Skeletal muscle satellite cell (primary cell): ENCODE measurements around the gene LHX3.
"Not testable (repeated sequence)": the region's sequence is repeated elsewhere in the genome, so short reads cannot be mapped to it uniquely, and the experiment has no call there.

Source experiments
- H3K27me3 ChIP-seq: 2 replicates; pipeline ENCODE4 v1.7.0; 2013; ENCODE audit warnings: low read length; ENCODE audit not compliant: control insufficient read depth, insufficient read depth
- H3K36me3 ChIP-seq: 2 replicates; pipeline ENCODE4 v1.7.0; 2013; ENCODE audit warnings: mild to moderate bottlenecking, control low read depth, low read length; ENCODE audit not compliant: insufficient read depth
- H3K4me1 ChIP-seq: 2 replicates; pipeline ENCODE4 v1.7.0; 2013; ENCODE audit warnings: low read length; ENCODE audit not compliant: control insufficient read depth, insufficient read depth
- H3K4me2 ChIP-seq: 2 replicates; pipeline ENCODE4 v1.7.0; 2013; ENCODE audit warnings: mild to moderate bottlenecking, low read length
- H3K4me3 ChIP-seq: 2 replicates; pipeline ENCODE4 v1.7.0; 2013; ENCODE audit warnings: low read length
- H3K9ac ChIP-seq: 2 replicates; pipeline ENCODE4 v1.7.0; 2013; ENCODE audit warnings: mild to moderate bottlenecking, low read depth, low read length, moderate library complexity
- H3K9me3 ChIP-seq: replicated peaks from 2 replicates; pipeline ENCODE4 v1.7.0; 2013; ENCODE audit warnings: mild to moderate bottlenecking, control low read depth, low read length

LHX3 gene

DNA sequence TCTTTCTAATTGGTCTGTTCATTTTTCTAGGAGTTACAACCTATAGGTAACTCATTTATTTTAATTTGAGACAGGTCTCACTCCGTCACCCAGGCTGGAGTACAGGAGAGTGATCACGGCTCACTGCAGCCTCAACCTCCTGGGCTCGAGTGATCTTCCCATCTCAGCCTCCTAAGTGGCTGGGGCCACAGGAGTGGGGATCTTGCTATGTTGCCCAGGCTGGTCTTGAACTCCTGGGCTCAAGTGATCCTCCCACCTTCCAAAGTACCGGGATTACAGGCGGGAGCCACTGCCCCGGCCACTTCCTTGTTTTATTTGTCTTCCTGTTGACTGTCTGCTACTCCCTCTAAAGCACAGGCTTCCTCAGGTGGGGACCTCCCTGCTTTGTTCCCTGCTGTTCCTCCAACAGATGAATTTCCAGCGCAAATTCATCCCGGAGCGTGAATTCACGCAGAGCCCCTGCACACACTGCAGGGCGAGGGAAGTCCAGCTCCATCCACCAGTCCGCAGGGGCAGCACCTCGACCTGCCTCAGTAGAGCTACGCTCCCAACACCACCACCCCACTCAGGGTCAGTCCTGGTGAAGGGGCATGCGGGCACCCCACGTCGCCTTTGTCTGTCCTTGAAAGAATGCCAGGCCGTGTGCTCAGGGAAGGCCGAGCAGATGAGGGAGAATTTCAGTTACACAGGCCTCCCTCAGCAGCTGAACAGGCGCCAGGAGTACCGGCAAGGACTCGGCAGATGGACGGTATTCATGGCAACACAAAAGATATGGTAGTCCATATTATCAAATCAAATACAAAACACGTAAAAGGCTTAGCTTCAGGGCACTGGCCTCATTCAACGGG, 34.4 kb upstream of the LHX3 start:
- no peak overlapping the region for H3K4me2 ChIP-seq
- H3K9ac ChIP-seq: no peak overlapping the region
- H3K4me1 ChIP-seq: peaks cover 8% of the 10 kb centered on the region
- H3K4me3 ChIP-seq: no peak overlapping the region
- no peaks in the 10 kb centered on the region for H3K9me3 ChIP-seq
- no peaks in the 10 kb centered on the region for H3K36me3 ChIP-seq
- H3K27me3 ChIP-seq: no peaks in the 10 kb centered on the region

DNA sequence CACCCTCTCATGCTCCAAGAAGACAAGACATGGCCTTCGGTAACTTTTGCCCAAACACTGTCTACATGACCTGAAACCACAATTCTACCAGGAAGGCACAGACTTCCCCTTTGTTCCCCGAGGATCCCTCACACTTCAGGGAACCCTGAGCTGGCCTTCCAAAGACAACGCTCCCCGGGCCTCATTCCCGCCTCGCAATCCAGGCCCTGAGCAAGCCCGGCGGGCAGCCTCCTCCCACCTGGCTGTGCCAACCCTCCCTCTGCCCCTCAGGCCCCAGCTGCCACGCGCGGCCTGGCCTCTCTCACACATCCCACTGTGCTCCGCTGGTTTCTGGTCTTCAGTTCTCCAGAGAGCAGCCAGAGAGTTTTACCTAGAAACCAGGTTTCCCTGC, 33.4 kb upstream of the LHX3 start:
- Histone ChIP-seq H3K27me3 (no peaks in the 10 kb centered on the region), H3K4me3 (no peak overlapping the region), H3K4me2 (no peak overlapping the region), H3K36me3 (no peaks in the 10 kb centered on the region), H3K9me3 (no peaks in the 10 kb centered on the region), H3K4me1 (no peaks in the 10 kb centered on the region), H3K9ac (no peak overlapping the region)

DNA sequence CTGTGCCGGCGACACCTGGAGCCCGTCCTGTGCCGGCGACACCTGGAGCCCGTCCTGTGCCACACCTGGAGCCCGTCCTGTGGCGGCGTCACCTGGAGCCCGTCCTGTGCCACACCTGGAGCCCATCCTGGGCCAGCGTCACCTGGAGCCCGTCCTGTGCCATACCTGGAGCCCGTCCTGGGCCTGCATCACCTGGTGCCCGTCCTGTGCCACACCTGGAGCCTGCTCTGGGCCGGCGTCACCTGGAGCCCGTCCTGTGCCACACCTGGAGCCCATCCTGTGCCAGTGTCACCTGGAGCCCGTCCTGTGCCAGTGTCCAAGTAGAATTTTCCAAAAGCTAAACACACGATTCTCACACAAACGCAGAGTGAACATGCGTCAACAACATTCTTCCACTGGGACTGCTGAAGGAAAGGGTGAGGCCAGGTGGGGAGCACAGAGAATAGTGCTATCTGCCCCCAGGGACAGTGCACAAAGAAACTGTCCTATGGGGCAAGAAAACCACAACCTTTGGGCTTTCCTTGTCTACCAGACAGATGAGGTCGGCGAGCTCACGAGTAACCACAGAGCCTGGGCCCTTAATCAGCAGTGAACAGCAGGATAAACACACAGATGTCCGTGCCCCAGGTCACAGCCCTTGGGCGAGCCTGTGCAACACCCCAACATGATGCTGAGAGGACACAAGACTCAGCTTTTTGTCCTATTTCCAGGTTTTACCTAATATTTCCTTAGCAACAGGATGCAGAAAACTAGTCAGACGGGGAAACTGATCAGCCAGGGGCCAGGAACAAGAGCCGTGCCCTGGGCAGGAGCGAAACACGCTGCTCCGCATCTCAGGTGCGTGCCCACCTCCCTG, 32.8 kb upstream of the LHX3 start:
- Histone ChIP-seq H3K4me2 (no peak overlapping the region), H3K9ac (no peak overlapping the region), H3K9me3 (no peaks in the 10 kb centered on the region), H3K27me3 (no peaks in the 10 kb centered on the region), H3K36me3 (no peaks in the 10 kb centered on the region), H3K4me3 (no peak overlapping the region), H3K4me1 (no peaks in the 10 kb centered on the region)

DNA sequence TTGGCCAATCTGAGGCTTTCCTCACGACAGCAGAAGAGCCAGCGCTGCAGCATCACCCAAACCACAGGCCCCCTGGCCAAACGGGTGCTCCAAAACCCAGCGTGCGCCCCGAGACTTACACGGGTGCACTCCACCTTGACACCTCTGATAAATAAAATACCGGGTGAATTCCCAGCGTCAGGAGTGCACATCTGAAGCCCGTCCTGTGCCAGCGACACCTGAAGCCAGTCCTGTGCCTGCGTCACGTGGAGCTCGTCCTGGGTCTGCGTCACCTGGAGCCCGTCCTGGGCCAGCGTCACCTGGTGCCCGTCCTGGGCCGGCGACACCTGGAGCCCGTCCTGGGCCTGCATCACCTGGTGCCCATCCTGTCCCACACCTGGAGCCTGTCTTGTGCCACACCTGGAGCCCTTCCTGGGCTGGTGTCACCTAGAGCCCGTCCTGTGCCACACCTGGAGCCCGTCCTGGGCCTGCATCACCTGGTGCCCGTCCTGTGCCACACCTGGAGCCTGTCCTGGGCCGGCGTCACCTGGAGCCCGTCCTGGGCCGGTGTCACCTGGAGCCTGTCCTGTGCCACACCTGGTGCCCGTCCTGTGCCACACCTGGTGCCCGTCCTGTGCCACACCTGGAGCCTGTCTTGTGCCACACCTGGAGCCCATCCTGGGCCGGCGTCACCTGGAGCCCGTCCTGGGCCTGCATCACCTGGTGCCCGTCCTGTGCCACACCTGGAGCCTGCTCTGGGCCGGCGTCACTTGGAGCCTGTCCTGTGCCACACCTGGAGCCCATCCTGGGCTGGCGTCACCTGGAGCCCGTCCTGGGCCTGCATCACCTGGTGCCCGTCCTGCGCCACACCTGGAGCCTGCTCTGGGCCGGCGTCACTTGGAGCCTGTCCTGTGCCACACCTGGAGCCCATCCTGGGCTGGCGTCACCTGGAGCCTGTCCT, 31.8 kb upstream of the LHX3 start:
- not testable (repeated sequence) for H3K9ac ChIP-seq, H3K4me3 ChIP-seq, H3K36me3 ChIP-seq, H3K9me3 ChIP-seq, H3K4me2 ChIP-seq, H3K4me1 ChIP-seq, H3K27me3 ChIP-seq

DNA sequence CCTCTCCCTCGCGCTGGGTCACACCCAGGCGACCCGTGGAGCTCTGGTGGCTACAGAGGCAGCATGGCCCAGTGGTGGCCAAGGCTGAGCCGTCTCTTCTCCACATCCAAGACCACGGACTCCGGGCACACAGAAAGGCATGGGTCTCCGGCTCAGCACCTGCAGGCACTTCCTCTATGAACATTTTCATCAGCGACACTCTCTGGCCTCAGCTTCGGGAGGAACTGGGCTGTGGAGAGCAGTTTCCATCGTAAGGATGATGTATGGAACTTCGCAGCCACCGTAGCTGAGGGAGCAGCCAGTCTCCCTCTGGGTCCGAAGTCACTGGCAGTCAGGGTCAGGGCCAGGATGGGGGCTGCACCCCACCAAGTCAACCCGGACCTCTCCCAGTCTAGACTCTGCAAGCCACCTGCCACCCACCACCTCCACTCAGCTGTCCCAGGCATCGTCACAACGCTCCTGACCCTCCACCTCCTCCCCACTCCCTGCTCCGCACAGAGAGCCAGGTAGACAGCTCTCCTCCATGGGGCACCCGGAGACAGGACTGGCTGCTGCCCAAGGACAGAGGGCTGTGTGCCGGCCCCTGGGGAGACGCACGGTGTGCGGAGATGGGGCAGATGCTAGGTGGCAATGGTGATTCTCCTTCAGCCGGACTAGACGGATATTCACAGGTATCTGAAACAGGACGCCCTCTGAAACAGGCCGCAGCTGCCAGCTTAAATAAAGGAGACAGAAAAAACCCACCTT, 31.0 kb upstream of the LHX3 start:
- Histone ChIP-seq H3K9me3 (no peaks in the 10 kb centered on the region), H3K27me3 (no peaks in the 10 kb centered on the region), H3K4me3 (no peak overlapping the region), H3K4me1 (no peaks in the 10 kb centered on the region), H3K36me3 (no peaks in the 10 kb centered on the region), H3K4me2 (no peak overlapping the region), H3K9ac (no peak overlapping the region)

DNA sequence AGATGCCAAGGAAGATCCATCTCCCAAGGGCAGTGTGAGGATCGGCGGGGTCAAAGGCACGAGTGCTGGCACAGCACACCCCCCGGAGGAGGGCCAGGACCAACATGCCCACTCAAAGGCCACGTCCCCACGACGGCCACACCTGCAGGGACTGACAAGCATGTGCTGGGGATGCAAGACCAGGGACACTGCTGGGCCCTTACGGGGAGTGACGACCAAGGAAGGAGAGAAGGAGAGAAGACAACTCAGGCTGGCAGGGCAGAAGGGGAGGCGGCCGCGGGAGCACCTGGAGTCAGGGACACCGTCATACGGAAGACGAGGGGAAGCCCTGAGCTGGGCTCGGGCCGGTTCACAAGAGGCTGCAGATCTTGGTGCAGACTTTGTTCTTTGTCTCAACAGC, 30.2 kb upstream of the LHX3 start:
- H3K4me3 ChIP-seq: no peak overlapping the region
- no peak overlapping the region for H3K4me2 ChIP-seq
- no peaks in the 10 kb centered on the region for H3K27me3 ChIP-seq
- H3K36me3 ChIP-seq: no peaks in the 10 kb centered on the region
- H3K9ac ChIP-seq: no peak overlapping the region
- H3K4me1 ChIP-seq: no peaks in the 10 kb centered on the region
- no peaks in the 10 kb centered on the region for H3K9me3 ChIP-seq

DNA sequence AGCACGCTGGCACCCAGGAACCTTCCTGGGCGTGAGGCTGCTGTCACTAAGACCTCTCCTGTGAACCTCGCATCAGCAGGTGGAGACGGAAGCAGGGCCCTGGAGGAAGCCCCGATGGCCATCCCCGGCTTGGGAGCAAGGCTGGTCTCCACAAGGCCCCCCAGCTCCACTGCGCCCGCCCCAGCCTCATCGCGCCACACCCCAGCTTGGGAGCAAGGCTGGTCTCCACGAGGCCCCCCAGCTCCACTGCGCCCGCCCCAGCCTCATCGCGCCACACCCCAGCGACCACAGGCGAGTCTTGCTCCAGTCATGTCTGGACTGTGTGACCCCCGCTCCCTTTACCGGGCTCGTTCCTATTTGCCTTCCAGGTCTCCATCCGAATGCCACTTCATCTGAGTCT, 29.7 kb upstream of the LHX3 start:
- H3K4me3 ChIP-seq: no peak overlapping the region
- peaks cover 2% of the 10 kb centered on the region for H3K4me1 ChIP-seq
- no peaks in the 10 kb centered on the region for H3K27me3 ChIP-seq
- no peaks in the 10 kb centered on the region for H3K9me3 ChIP-seq
- H3K36me3 ChIP-seq: no peaks in the 10 kb centered on the region
- no peak overlapping the region for H3K9ac ChIP-seq
- no peak overlapping the region for H3K4me2 ChIP-seq

DNA sequence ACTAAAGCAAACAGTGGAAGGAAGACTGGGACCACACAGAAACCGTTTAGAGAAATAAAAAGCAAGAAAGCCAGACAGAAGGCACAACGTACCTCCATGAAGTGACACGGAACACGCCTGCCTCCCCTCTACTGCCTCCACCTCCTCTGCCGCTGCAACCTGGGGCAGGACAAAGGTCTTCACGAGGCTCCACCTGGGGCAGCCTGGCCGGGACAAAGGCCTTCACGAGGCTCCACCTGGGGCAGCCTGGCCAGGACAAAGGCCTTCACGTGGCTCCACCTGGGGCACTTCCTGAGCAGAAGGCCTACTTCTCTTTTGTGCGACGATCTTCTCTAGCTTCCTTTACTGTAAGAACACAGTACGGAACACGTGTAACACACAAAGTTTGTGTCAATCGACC, 28.9 kb upstream of the LHX3 start:
- Histone ChIP-seq H3K4me2 (no peak overlapping the region), H3K4me3 (no peak overlapping the region), H3K9ac (no peak overlapping the region), H3K36me3 (no peaks in the 10 kb centered on the region), H3K27me3 (no peaks in the 10 kb centered on the region), H3K9me3 (no peaks in the 10 kb centered on the region), H3K4me1 (peaks cover 7% of the 10 kb centered on the region)

DNA sequence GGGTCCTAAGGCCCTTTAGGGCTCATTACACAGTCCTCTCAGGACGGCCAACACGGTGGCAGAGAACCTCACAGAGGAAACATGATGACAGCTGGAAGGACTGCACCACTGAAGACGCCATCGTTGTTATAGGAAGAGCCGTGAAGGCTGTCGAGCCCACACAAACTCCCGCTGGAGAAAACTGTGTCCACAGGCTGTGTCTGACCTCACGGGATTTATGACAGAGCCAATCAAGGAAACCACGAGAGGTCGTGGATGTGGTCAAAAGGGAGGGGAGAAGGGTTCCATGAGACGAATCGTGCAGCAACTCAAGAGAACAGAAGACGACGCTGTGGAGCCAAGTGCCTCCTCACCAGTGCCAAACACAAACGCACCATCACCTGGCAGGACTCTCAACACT, 28.5 kb upstream of the LHX3 start:
- Histone ChIP-seq H3K36me3 (no peaks in the 10 kb centered on the region), H3K4me3 (no peak overlapping the region), H3K27me3 (no peaks in the 10 kb centered on the region), H3K9me3 (no peaks in the 10 kb centered on the region), H3K4me2 (no peak overlapping the region), H3K9ac (no peak overlapping the region), H3K4me1 (peaks cover 11% of the 10 kb centered on the region)

DNA sequence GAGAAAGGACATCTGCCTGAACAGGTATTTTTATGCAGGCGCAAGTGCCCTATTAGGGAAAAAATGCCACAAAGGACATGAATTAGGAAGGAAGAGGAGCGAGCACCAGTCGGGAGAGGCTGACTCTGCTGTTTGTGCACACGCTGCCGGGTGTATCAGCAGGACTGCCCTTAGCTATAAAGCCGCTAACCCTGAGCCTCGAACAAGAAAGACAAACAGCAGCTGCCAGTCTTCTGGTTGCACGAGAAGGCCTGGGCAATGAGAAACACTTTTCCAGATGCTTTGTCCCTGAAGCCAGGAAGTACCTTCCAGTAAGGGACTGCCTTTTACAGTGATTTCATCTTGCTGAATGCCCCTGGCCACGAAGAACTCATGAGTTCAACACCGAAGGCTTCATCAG, 28.0 kb upstream of the LHX3 start:
- peaks cover 16% of the 10 kb centered on the region for H3K4me1 ChIP-seq
- H3K4me3 ChIP-seq: no peak overlapping the region
- H3K36me3 ChIP-seq: no peaks in the 10 kb centered on the region
- no peaks in the 10 kb centered on the region for H3K27me3 ChIP-seq
- H3K4me2 ChIP-seq: no peak overlapping the region
- H3K9me3 ChIP-seq: no peaks in the 10 kb centered on the region
- no peak overlapping the region for H3K9ac ChIP-seq
